Measurements from ENCODE around the gene SNX17. TPM values are rescaled to one million over a fixed set of nuclear protein-coding genes. Genes with fewer than 3 reads are reported as not detected.

The SNX17 gene
- total RNA-seq, 8 experiments from 2014 or later: 46.1 to 142 (median 83.7) TPM

- peaks cover 16 to 20% of the 10 kb centered on the region in 2 donors for H3K4me1 ChIP-seq (replicated peaks in 1 of 2)
Observed at GRCh38 chr2:27381577-27382181, 11.3 kb downstream of the SNX17 start.

GRCh38 chr2:27390822-27391679 is 20.6 kb downstream of the SNX17 start:
- H3K4me1 ChIP-seq (replicated peaks in 1 of 2): no peaks in the 10 kb centered on the region
- ATAC-seq (replicated peaks in 6 of 8): no peak
- in situ Hi-C loops (cut with MboI; ENCODE audit: low pct_unique_long_range_greater_than_20kb in 2 of 9, low sequenced_read_pairs in 9 of 9, unreplicated experiment in 9 of 9): no loop called here
- H3K4me3 ChIP-seq: no peak overlapping the region
- whole genome bisulfite sequencing, 10 experiments: 89 to 100% (median 96%) methylated on average over 2 to 9 of the region's 9 CpGs
- H3K27ac ChIP-seq: no peak overlapping the region

More at GRCh38 chr2:27381577-27382181, 11.3 kb downstream of the SNX17 start:
- no peak for ATAC-seq (replicated peaks in 6 of 8)
- H3K4me3 ChIP-seq: no peak overlapping the region
- H3K27ac ChIP-seq: peak overlapping the region; percentile 80 to 92
- WGBS, 10 experiments: 66 to 100% (median 100%) methylated on average over 1 to 4 of the region's 10 CpGs; no CpG with 5 or more reads in 1 of the 10 experiments
- in situ Hi-C loops (cut with MboI; ENCODE audit: low pct_unique_long_range_greater_than_20kb in 2 of 9, low sequenced_read_pairs in 9 of 9, unreplicated experiment in 9 of 9): no loop called here

GRCh38 chr2:27393225-27393624 is 22.8 kb downstream of the SNX17 start:
- no peak overlapping the region for H3K4me3 ChIP-seq
- H3K4me1 ChIP-seq (replicated peaks in 1 of 2): no peaks in the 10 kb centered on the region
- WGBS, 10 experiments: 98 to 100% methylated on average over 10 to 21 of the region's 33 CpGs; no CpG with 5 or more reads in 8 of the 10 experiments
- no peak overlapping the region for H3K27ac ChIP-seq
- in situ Hi-C loops (cut with MboI; ENCODE audit: low pct_unique_long_range_greater_than_20kb in 2 of 9, low sequenced_read_pairs in 9 of 9, unreplicated experiment in 9 of 9): no loop called here
- ATAC-seq (replicated peaks in 6 of 8): no peak

- no peak for ATAC-seq (replicated peaks in 6 of 8)
- in situ Hi-C loops (cut with MboI; ENCODE audit: low pct_unique_long_range_greater_than_20kb in 2 of 9, low sequenced_read_pairs in 9 of 9, unreplicated experiment in 9 of 9): no loop called here
- no peak overlapping the region for H3K27ac ChIP-seq
- H3K4me1 ChIP-seq (replicated peaks in 1 of 2): no peaks in the 10 kb centered on the region
- no peak overlapping the region for H3K4me3 ChIP-seq
- WGBS, 10 experiments: 92 to 100% (median 100%) methylated on average over 1 to 4 of the region's 5 CpGs; no CpG with 5 or more reads in 4 of the 10 experiments
Observed at GRCh38 chr2:27398962-27399361, 28.5 kb downstream of the SNX17 start.

GRCh38 chr2:27400348-27401135 is 30.1 kb downstream of the SNX17 start:
- no peak overlapping the region for H3K27ac ChIP-seq
- H3K4me1 ChIP-seq (replicated peaks in 1 of 2): no peaks in the 10 kb centered on the region
- in situ Hi-C loops (cut with MboI; ENCODE audit: low pct_unique_long_range_greater_than_20kb in 2 of 9, low sequenced_read_pairs in 9 of 9, unreplicated experiment in 9 of 9): no loop called here
- ATAC-seq (replicated peaks in 6 of 8): no peak
- WGBS, 10 experiments: 94 to 100% (median 95%) methylated on average over 2 of the region's 2 CpGs; no CpG with 5 or more reads in 7 of the 10 experiments
- no peak overlapping the region for H3K4me3 ChIP-seq

- no peak for ATAC-seq (replicated peaks in 6 of 8)
- Histone ChIP-seq H3K27ac (no peak overlapping the region), H3K4me1 (replicated peaks in 1 of 2) (peaks cover 7 to 10% of the 10 kb centered on the region in 2 donors), H3K4me3 (peak overlapping the region; percentile 71 to 100 (median 93))
- in situ Hi-C loops (cut with MboI; ENCODE audit: low pct_unique_long_range_greater_than_20kb in 2 of 9, low sequenced_read_pairs in 9 of 9, unreplicated experiment in 9 of 9): no loop called here
- WGBS, 10 experiments: 5 to 77% (median 44%) methylated on average over 3 to 15 of the region's 16 CpGs
Observed at GRCh38 chr2:27407798-27408491, 37.5 kb downstream of the SNX17 start.

- WGBS, 10 experiments: 0 to 3% (median 0%) methylated on average over 2 to 11 of the region's 33 CpGs
Observed at GRCh38 chr2:27408601-27409320, 38.3 kb downstream of the SNX17 start.

GRCh38 chr2:27409321-27410073 is 39.1 kb downstream of the SNX17 start, which contains the start of gene PPM1G:
Gene PPM1G, minus strand, starts transcription at chr2:27409591. Its CDS starts 169 bp downstream, at chr2:27409422.
- WGBS, 10 experiments: 0 to 24% (median 9%) methylated on average over 1 to 21 of the region's 82 CpGs; no CpG with 5 or more reads in 2 of the 10 experiments
- ATAC-seq (replicated peaks in 6 of 8): peak; percentile 93 to 97 (median 96)
- Histone ChIP-seq H3K4me1 (replicated peaks in 1 of 2) (peaks cover 7 to 10% of the 10 kb centered on the region in 2 donors), H3K4me3 (peak within 1 kb of the TSS; percentile 71 to 100 (median 93)), H3K27ac (peak within 1 kb of the TSS; percentile 81 to 96)
- in situ Hi-C loops (cut with MboI; ENCODE audit: low pct_unique_long_range_greater_than_20kb in 2 of 9, low sequenced_read_pairs in 9 of 9, unreplicated experiment in 9 of 9): no loop called here

More at GRCh38 chr2:27408601-27409320, 38.3 kb downstream of the SNX17 start:
- Histone ChIP-seq H3K27ac (peak overlapping the region; percentile 81 to 96), H3K4me1 (replicated peaks in 1 of 2) (peaks cover 7 to 10% of the 10 kb centered on the region in 2 donors), H3K4me3 (peak overlapping the region; percentile 71 to 100 (median 93))
- peak in 3 of 8 experiments; percentile 16 to 69 (median 19) for ATAC-seq (replicated peaks in 6 of 8)
- in situ Hi-C loops (cut with MboI; ENCODE audit: low pct_unique_long_range_greater_than_20kb in 2 of 9, low sequenced_read_pairs in 9 of 9, unreplicated experiment in 9 of 9): no loop called here

GRCh38 chr2:27412419-27413152 is 42.2 kb downstream of the SNX17 start:
- in situ Hi-C loops (cut with MboI; ENCODE audit: low pct_unique_long_range_greater_than_20kb in 2 of 9, low sequenced_read_pairs in 9 of 9, unreplicated experiment in 9 of 9): no loop called here
- 58 to 100% (median 79%) methylated on average over 2 to 9 of the region's 9 CpGs for WGBS, 10 experiments
- ATAC-seq (replicated peaks in 6 of 8): no peak

GRCh38 chr2:27416151-27416550 is 45.7 kb downstream of the SNX17 start:
- no peak for ATAC-seq (replicated peaks in 6 of 8)
- in situ Hi-C loops (cut with MboI; ENCODE audit: low pct_unique_long_range_greater_than_20kb in 2 of 9, low sequenced_read_pairs in 9 of 9, unreplicated experiment in 9 of 9): no loop called here
- H3K27ac ChIP-seq: no peak overlapping the region
- H3K4me3 ChIP-seq: no peak overlapping the region
- 75 to 100% (median 89%) methylated on average over 1 to 3 of the region's 6 CpGs; no CpG with 5 or more reads in 4 of the 10 experiments for WGBS, 10 experiments
- no peaks in the 10 kb centered on the region for H3K4me1 ChIP-seq (replicated peaks in 1 of 2)

More at GRCh38 chr2:27412419-27413152, 42.2 kb downstream of the SNX17 start:
- Histone ChIP-seq H3K4me1 (replicated peaks in 1 of 2) (peaks cover 7 to 10% of the 10 kb centered on the region in 2 donors), H3K4me3 (no peak overlapping the region), H3K27ac (no peak overlapping the region)

- no peak for ATAC-seq (replicated peaks in 6 of 8)
- H3K4me1 ChIP-seq (replicated peaks in 1 of 2): no peaks in the 10 kb centered on the region
- H3K4me3 ChIP-seq: no peak overlapping the region
- no peak overlapping the region for H3K27ac ChIP-seq
- in situ Hi-C loops (cut with MboI; ENCODE audit: low pct_unique_long_range_greater_than_20kb in 2 of 9, low sequenced_read_pairs in 9 of 9, unreplicated experiment in 9 of 9): no loop called here
Observed at GRCh38 chr2:27420996-27421395, 50.6 kb downstream of the SNX17 start.
